CD4-positive, CD25-positive, alpha-beta regulatory T cell (primary cell): ENCODE results near the gene CDK16. TPM values are rescaled to one million over a fixed set of nuclear protein-coding genes. Genes with fewer than 3 reads are reported as not detected.

Source experiments
- ATAC-seq, 2 donors: fragments of 150-1000 bp; cut with Tn5 transposase; one replicate each; pipeline ENCODE4 v1.10.0; 2021; ENCODE audit warnings: low read depth in 2 of 2, moderate number of reproducible peaks in 2 of 2, moderate library complexity in 1 of 2
- DNase-seq, 3 donors: peaks; one replicate each; pipeline versions ENCODE4 v3.0.0 to v3.0.0-alpha.2; 2012 to 2022; ENCODE audit warnings: mixed read lengths in 1 of 3
- H3K27ac ChIP-seq: one replicate; pipeline ENCODE4 v1.7.0; 2013; ENCODE audit warnings: mild to moderate bottlenecking, low read length; ENCODE audit not compliant: insufficient read depth, poor library complexity, severe bottlenecking
- H3K27me3 ChIP-seq: one replicate; pipeline ENCODE4 v1.7.0; 2013; ENCODE audit warnings: low read length; ENCODE audit not compliant: control insufficient read depth, insufficient read depth
- H3K36me3 ChIP-seq: one replicate; pipeline ENCODE4 v1.7.0; 2013; ENCODE audit warnings: mild to moderate bottlenecking, low read length, moderate library complexity; ENCODE audit not compliant: control insufficient read depth, insufficient read depth
- H3K4me1 ChIP-seq: 2 replicates; pipeline ENCODE4 v1.7.0; 2013; ENCODE audit warnings: mild to moderate bottlenecking, low read length; ENCODE audit not compliant: insufficient read depth, control insufficient read depth, poor library complexity, severe bottlenecking
- H3K4me3 ChIP-seq: one replicate; pipeline ENCODE4 v1.7.0; 2013; ENCODE audit warnings: low read depth, mild to moderate bottlenecking, low read length, moderate library complexity
- H3K9me3 ChIP-seq, 2 experiments: 1 replicate in 1 of 2; 2 replicates in 1 of 2; pipeline ENCODE4 v1.7.0; 2013; ENCODE audit warnings: low read length in 2 of 2, mild to moderate bottlenecking in 1 of 2, moderate library complexity in 1 of 2; ENCODE audit not compliant: control insufficient read depth in 2 of 2
- H3K27ac Mint-ChIP-seq, 3 donors: one replicate each; pipeline ENCODE4 v1.8.0; 2020 to 2022; ENCODE audit warnings: mild to moderate bottlenecking in 3 of 3, mixed read lengths in 3 of 3, moderate library complexity in 2 of 3
- H3K27me3 Mint-ChIP-seq: one replicate; pipeline ENCODE4 v1.8.0; 2022; ENCODE audit warnings: mild to moderate bottlenecking, mixed read lengths
- H3K36me3 Mint-ChIP-seq: one replicate; pipeline ENCODE4 v1.8.0; 2020; ENCODE audit warnings: mixed read lengths
- H3K4me1 Mint-ChIP-seq, 4 donors: one replicate each; pipeline ENCODE4 v1.8.0; 2020 to 2022; ENCODE audit warnings: mixed read lengths in 4 of 4, mild to moderate bottlenecking in 1 of 4
- H3K4me3 Mint-ChIP-seq, 4 donors: one replicate each; pipeline ENCODE4 v1.8.0; 2020 to 2022; ENCODE audit warnings: mild to moderate bottlenecking in 4 of 4, mixed read lengths in 4 of 4, moderate library complexity in 3 of 4
- H3K9me3 Mint-ChIP-seq, 7 donors: one replicate each; pipeline ENCODE4 v1.8.0; 2020 to 2022; ENCODE audit warnings: mixed read lengths in 7 of 7, mild to moderate bottlenecking in 3 of 7, moderate library complexity in 2 of 7
- polyA plus RNA-seq, 4 donors: library from polyadenylated mRNA; unstranded; fragments of 300-500 nt; fragmentation: Illumina TruSeq; gene quantifications; one replicate each; pipeline ENCODE4 v1.2.3, GENCODE V29; 2021
- total RNA-seq: library from RNA; stranded (reverse); gene quantifications from one replicate; pipeline ENCODE4 v1.2.3, GENCODE V29; 2022

The CDK16 gene
- total and polyA plus RNA-seq, 5 donors from 2014 or later, result 3.9 to 186 (median 8.7) TPM

DNA sequence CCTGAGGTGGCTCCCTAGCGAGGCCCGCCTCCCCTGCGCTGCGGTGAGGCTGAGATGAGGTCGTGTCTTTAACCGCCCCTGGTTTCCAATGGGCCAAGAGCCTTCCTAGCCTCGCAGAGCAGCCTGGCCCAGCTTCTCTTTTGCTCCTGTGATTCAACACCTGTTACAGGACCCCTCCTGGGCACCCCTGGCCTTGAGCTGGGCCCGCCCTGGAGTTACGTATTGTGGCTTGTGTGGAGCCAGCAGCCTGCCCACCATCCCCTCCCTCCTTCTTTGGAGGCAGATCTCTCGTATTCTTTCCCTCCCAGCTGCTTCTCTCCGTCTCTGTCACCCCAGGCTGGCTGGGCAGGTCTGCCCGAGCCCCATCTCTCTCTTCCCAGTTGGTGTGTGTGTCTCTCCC lies 44.1 kb upstream of the CDK16 start:
- peaks cover 0 to 3% (median 0%) of the 10 kb centered on the region in 4 donors for H3K4me1 Mint-ChIP-seq
- H3K9me3 Mint-ChIP-seq, result peaks cover 0 to 1% (median 0%) of the 10 kb centered on the region in 7 donors
- no peak overlapping the region for H3K4me3 ChIP-seq
- no peaks in the 10 kb centered on the region for H3K9me3 ChIP-seq
- ATAC-seq, result no peak
- H3K27me3 ChIP-seq, result no peaks in the 10 kb centered on the region
- no peak overlapping the region for H3K27ac Mint-ChIP-seq
- H3K4me3 Mint-ChIP-seq, result no peak overlapping the region
- H3K27me3 Mint-ChIP-seq, result no peaks in the 10 kb centered on the region
- H3K36me3 Mint-ChIP-seq, result peaks cover 10% of the 10 kb centered on the region
- no peaks in the 10 kb centered on the region for H3K4me1 ChIP-seq
- DNase-seq, result no peak
- no peak overlapping the region for H3K27ac ChIP-seq
- H3K36me3 ChIP-seq, result peaks cover 72% of the 10 kb centered on the region

DNA sequence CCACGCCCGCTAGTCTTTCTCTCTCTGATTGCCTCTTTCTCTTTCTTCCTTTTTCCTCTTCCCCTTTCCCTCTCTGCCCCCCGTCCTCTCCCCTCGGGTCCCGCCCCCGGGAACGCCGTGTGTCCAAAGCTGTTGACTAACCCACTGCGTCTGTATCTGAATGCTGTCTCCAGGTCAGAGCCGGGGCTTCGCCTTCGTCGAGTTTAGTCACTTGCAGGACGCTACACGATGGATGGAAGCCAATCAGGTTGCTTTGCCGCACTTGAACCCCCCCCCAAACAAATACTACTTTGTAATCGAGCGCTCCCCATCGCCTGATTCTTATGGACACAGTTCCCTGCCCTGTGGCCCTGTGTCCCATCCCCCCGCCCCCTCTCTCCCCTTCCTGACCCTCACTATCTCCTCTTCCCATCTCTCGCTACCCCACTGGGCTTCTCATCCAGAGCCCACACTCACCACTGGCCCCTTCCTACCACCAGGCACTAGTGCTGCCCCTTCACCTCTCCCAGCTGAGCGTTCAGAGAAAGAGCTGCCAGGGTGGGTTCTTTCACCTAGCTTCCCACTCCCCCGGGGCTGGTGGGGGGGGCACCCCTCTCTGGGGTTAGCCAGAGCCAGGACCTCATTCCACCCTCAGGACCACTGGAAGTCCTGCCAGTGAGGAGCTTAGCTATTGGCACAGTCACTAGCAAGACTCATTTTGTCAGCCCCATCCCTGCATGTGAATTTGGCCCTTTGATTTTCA lies 43.5 kb upstream of the CDK16 start:
- Mint-ChIP-seq H3K4me3 (no peak overlapping the region), H3K9me3 (peaks cover 0 to 1% (median 0%) of the 10 kb centered on the region in 7 donors), H3K27me3 (no peaks in the 10 kb centered on the region), H3K4me1 (peaks cover 0 to 3% (median 0%) of the 10 kb centered on the region in 4 donors), H3K27ac (no peak overlapping the region), H3K36me3 (peaks cover 10% of the 10 kb centered on the region)
- Histone ChIP-seq H3K4me3 (no peak overlapping the region), H3K27ac (no peak overlapping the region), H3K9me3 (no peaks in the 10 kb centered on the region), H3K27me3 (no peaks in the 10 kb centered on the region), H3K4me1 (no peaks in the 10 kb centered on the region), H3K36me3 (peaks cover 71% of the 10 kb centered on the region)
- DNase-seq (no peak), ATAC-seq (no peak)

DNA sequence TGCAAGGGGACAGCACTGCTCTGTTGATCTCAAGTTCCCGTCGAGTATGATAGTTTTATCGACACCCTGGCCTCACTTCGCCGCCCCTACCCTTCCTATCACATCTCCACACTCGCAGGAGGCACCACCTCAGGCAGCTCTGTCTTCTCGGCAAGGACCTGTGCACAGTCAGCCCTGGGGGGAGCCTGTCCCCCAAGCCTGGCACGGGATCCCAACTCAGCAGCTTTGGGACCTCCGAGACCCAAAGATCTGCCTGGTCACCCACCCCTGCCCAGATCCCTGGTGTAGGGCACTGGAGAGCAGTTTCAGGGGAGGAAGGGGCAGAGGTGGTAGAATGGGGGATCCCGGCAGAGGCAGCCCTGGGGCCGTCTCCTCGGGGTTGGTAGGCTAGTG lies 42.9 kb upstream of the CDK16 start:
- H3K36me3 ChIP-seq, result peaks cover 68% of the 10 kb centered on the region
- Mint-ChIP-seq H3K36me3 (peaks cover 10% of the 10 kb centered on the region), H3K4me1 (peaks cover 0 to 3% (median 0%) of the 10 kb centered on the region in 4 donors), H3K27me3 (no peaks in the 10 kb centered on the region), H3K9me3 (peaks cover 0 to 1% (median 0%) of the 10 kb centered on the region in 7 donors), H3K27ac (no peak overlapping the region), H3K4me3 (no peak overlapping the region)
- no peaks in the 10 kb centered on the region for H3K27me3 ChIP-seq
- no peaks in the 10 kb centered on the region for H3K4me1 ChIP-seq
- DNase-seq (no peak), ATAC-seq (no peak)
- no peaks in the 10 kb centered on the region for H3K9me3 ChIP-seq
- no peak overlapping the region for H3K4me3 ChIP-seq
- H3K27ac ChIP-seq, result no peak overlapping the region

DNA sequence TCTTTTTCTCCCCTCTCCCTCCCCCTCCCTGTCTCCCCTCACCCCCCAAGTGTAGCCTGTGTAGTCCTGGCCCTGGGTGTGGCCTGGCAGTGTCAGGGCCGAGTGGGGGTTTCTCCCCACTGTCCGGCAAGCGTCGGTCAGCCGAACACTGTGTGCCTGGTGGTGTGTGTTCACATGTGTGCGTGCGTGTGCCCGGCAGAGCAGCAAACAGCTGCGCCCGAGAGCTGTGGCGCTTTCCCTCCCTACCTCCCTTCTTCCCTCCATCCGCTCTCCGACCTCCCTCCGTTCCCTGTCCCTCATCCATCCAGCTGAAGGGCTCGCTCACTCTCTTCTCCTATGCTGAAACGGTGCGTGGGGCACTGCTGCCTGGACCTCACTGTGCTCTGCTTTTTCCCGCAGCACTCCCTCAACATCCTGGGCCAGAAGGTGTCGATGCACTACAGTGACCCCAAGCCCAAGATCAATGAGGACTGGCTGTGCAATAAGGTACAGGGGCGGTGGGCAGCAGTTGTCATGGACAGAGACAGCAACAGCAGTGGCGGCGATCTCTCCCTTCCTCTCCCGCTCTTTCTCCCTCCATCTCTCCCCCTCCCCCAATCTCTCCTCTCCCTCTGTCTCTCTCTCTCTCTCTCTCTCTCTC lies 42.3 kb upstream of the CDK16 start:
- DNase-seq (no peak), ATAC-seq (no peak)
- Mint-ChIP-seq H3K36me3 (peaks cover 10% of the 10 kb centered on the region), H3K27me3 (no peaks in the 10 kb centered on the region), H3K4me3 (no peak overlapping the region), H3K9me3 (peaks cover 0 to 1% (median 0%) of the 10 kb centered on the region in 7 donors), H3K27ac (no peak overlapping the region), H3K4me1 (peaks cover 0 to 3% (median 0%) of the 10 kb centered on the region in 4 donors)
- Histone ChIP-seq H3K4me3 (no peak overlapping the region), H3K27ac (no peak overlapping the region), H3K36me3 (peaks cover 67% of the 10 kb centered on the region), H3K27me3 (no peaks in the 10 kb centered on the region), H3K9me3 (no peaks in the 10 kb centered on the region), H3K4me1 (no peaks in the 10 kb centered on the region)

DNA sequence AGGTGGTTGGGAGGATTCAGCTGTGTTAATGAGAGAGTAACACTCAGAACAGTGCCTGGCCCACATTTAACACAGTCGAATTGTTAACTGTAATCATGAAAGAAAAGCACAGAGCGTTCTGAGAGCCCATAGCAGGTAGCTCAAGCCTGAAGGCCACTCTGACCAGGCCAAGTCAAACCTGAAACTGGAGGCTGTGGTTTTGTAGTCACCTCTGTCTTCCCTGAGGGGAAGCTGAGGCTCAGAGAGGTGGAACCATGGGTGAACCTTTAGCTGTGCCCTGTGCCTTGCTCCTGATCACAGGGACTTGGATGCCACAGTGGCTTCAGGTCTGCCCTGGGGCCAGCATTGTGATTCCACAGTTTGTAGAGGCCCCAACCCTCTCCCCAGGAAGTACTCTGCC lies 41.4 kb upstream of the CDK16 start:
- Histone ChIP-seq H3K36me3 (peaks cover 70% of the 10 kb centered on the region), H3K27me3 (no peaks in the 10 kb centered on the region), H3K9me3 (no peaks in the 10 kb centered on the region), H3K4me3 (no peak overlapping the region), H3K27ac (no peak overlapping the region), H3K4me1 (no peaks in the 10 kb centered on the region)
- Mint-ChIP-seq H3K27ac (no peak overlapping the region), H3K4me3 (no peak overlapping the region), H3K9me3 (peaks cover 0 to 1% (median 0%) of the 10 kb centered on the region in 7 donors), H3K36me3 (peaks cover 10% of the 10 kb centered on the region), H3K4me1 (no peaks in the 10 kb centered on the region), H3K27me3 (no peaks in the 10 kb centered on the region)
- no peak for ATAC-seq
- no peak for DNase-seq

DNA sequence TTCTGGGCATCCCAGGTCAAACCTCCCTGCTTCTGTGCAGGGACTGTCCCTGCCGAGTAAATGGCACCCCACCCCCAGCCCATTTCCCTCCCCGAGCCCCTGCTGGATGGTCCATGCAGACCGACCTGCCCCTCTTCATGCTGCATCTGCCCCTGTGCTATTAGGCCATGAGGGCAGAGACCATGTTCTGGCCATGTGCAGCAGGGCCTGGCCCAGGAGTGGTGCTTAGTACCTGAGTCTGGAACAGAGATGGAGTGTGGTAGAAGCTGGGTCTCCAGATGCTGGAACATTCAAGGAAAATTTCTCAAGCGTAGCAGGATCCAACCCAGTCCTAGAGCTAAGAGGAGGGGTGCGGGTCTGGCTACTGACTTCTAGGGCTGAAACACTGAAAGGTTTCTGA lies 40.1 kb upstream of the CDK16 start:
- Histone ChIP-seq H3K4me1 (no peaks in the 10 kb centered on the region), H3K4me3 (no peak overlapping the region), H3K27me3 (no peaks in the 10 kb centered on the region), H3K9me3 (no peaks in the 10 kb centered on the region), H3K36me3 (peaks cover 67% of the 10 kb centered on the region), H3K27ac (no peak overlapping the region)
- H3K36me3 Mint-ChIP-seq, result peaks cover 10% of the 10 kb centered on the region
- H3K9me3 Mint-ChIP-seq, result peaks cover 0 to 1% (median 0%) of the 10 kb centered on the region in 7 donors
- no peak overlapping the region for H3K4me3 Mint-ChIP-seq
- no peaks in the 10 kb centered on the region for H3K27me3 Mint-ChIP-seq
- H3K27ac Mint-ChIP-seq, result no peak overlapping the region
- DNase-seq, result no peak
- no peaks in the 10 kb centered on the region for H3K4me1 Mint-ChIP-seq
- ATAC-seq, result no peak

DNA sequence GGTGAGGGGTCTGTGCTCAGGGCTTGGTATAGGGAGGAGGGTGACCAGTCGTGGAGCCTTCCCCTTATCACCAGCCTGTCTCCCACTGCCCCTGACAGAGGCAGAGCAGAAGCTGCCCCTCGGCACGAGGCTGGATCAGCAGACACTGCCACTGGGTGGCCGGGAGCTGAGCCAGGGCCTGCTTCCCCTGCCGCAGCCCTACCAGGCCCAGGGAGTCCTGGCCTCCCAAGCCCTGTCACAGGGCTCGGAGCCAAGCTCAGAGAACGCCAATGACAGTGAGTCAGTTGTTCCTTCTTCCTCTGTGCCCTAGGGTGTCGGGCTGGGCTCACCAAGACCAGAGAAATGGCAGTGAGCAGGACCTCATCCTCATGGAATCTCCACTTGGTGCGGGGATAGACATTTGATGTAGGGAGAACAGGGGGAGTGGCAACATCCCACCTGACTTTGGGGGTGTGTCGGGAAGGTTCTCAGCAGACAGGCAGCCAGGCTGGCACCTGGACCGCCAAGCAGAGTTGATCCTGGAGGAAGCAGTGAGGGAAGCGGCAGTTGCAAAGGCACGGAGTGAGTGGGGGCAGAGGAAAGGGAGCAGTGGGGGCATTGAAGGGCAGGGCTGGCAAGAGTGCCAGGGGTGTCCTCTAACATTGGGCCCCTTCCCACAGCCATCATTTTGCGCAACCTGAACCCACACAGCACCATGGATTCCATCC lies 39.1 kb upstream of the CDK16 start:
- Histone ChIP-seq H3K4me1 (no peaks in the 10 kb centered on the region), H3K4me3 (no peak overlapping the region), H3K27ac (no peak overlapping the region), H3K9me3 (no peaks in the 10 kb centered on the region), H3K27me3 (no peaks in the 10 kb centered on the region), H3K36me3 (peaks cover 59% of the 10 kb centered on the region)
- Mint-ChIP-seq H3K27ac (no peak overlapping the region), H3K4me3 (no peak overlapping the region), H3K9me3 (peaks cover 0 to 1% (median 0%) of the 10 kb centered on the region in 7 donors), H3K27me3 (no peaks in the 10 kb centered on the region), H3K4me1 (no peaks in the 10 kb centered on the region), H3K36me3 (peaks cover 10% of the 10 kb centered on the region)
- ATAC-seq (no peak), DNase-seq (no peak)
